Hematopoietic multipotent progenitor cell treated with erythropoietin and hydrocortisone succinate and interleukin-3 and kit ligand, for 4 days (in vitro differentiated cells): ENCODE data around the gene PHC2.
A peak's percentile ranks its signal among the peaks of the same experiment; 100 is the strongest.

Experiments
- DNase-seq: peaks from one replicate; pipeline ENCODE4 v3.0.0-alpha.2; 2015

Gene PHC2

GRCh38 chr1:33384040-33384812 is 46.7 kb downstream of the PHC2 start:
- no peak for DNase-seq

- DNase-seq: no peak
Measured at GRCh38 chr1:33383489-33383888, 47.4 kb downstream of the PHC2 start.

DNA sequence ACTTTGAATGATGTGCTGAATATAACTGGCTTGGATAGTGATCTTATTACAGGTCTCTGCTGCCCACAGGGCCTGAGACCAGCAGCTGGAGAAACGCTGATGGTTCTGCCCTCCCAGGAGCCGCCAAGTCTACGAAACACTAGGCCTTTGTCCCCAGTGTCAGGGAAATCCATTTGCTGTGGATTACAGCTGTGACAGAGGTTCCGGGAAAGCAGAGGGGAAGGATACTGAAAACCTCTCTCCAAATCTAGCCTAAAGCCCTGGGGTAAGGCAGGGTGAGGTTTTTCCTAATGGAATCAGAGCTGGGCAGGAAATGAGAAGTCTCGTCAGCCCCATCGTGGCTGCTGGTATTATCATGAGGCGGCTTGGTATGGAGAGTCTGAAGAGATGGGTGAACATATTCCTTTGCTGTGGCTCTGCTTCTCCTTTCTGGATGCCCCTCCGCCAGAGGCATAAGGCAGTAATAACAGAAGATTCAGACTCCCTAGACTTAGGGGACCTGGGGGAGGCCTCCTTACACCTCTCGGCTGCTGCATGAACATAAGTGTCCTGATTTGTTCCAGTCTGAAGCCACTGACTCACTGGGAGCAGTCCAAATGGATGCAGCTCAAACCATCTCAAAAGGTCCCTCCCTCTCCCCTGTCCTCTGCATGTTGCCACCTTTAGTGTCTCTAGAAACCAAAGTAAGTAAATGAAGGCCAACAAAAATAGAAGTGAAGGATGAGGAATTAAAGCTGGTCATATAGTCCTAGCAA is 48.1 kb downstream of the PHC2 start:
- no peak for DNase-seq

DNA sequence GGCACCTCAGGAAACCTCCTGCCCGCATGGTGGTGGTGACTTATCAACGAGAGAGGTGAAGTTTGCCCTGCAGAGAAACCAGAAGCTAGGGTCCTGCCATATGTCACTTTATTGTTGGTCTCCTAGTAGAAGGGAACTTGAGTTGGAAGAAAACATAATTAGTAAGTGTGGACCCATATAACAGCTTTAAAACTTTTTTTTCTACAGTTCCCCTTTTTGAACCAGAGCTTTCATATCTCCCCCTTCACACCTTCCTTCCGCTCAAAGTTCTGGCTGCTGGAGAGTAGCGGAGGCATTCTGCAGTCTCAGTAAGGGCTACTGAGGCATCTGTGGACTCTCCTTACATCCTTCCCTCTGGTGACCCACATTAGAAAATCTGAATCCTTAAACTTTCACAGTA is 48.9 kb downstream of the PHC2 start:
- DNase-seq: peak; percentile 83

- DNase-seq: no peak
Measured at GRCh38 chr1:33380811-33381210, 50.1 kb downstream of the PHC2 start.

- no peak for DNase-seq
Measured at GRCh38 chr1:33379631-33380354, 51.1 kb downstream of the PHC2 start.

DNA sequence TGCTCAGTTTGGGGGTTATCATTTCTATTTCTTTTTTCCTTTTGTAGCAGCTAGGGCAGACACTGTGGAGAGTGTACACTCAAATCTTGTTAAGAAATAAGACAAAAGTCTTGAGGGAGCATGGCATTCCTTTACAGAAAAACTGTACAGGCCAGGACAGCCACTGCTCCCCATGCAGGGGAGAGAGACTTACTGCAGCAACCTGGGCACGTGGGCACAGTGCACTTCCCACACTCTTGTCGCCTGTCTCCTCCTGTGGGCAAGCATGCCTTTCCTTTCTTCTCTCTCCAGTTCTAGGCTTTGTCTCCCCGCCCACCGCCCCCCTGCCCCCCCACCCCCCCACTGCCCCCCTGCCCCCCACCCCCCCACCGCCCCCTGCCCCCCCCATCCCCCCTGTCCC is 51.9 kb downstream of the PHC2 start:
- peak; percentile 61 for DNase-seq

GRCh38 chr1:33378524-33378923 is 52.4 kb downstream of the PHC2 start:
- DNase-seq: no peak

DNA sequence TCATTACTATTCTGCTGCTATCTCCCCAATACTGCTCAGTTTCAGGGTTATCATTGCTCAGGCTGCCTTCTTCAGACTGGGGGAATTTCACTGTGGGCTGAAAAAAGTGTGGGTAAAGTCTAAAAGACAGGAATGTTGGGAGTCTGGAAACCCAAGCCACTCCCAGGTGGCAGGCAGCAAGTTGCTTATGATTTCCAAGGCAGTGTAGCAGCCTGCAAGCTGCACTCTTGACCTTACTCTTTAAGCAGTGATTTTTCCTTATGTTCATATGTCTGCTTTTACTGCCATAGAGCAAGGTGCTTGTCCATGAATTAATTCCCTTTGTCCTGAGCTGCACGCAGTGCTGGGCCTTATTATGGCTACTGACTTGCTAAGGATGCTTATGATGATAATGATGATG is 53.1 kb downstream of the PHC2 start:
- DNase-seq: no peak

GRCh38 chr1:33377013-33377412 is 53.9 kb downstream of the PHC2 start:
- DNase-seq: no peak

DNA sequence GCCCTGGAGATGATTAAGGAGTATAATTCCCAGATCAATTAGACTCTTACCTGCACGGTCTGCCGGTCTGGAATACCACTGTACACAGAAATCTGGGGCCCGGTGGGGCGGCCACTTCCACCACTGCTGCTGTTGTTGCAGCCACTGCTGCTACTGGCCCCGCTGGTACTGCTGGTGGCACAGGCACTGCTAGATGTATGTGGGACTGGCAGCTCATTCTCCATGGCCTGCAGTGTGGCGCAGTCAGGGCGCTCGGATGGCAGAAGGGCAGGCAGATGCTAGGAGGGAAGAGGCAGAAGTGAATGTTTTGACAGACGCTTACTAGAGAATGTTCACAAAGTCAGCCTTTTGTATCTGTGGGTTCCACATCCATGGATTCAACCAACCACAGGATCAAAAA is 55.6 kb downstream of the PHC2 start:
- no peak for DNase-seq

DNA sequence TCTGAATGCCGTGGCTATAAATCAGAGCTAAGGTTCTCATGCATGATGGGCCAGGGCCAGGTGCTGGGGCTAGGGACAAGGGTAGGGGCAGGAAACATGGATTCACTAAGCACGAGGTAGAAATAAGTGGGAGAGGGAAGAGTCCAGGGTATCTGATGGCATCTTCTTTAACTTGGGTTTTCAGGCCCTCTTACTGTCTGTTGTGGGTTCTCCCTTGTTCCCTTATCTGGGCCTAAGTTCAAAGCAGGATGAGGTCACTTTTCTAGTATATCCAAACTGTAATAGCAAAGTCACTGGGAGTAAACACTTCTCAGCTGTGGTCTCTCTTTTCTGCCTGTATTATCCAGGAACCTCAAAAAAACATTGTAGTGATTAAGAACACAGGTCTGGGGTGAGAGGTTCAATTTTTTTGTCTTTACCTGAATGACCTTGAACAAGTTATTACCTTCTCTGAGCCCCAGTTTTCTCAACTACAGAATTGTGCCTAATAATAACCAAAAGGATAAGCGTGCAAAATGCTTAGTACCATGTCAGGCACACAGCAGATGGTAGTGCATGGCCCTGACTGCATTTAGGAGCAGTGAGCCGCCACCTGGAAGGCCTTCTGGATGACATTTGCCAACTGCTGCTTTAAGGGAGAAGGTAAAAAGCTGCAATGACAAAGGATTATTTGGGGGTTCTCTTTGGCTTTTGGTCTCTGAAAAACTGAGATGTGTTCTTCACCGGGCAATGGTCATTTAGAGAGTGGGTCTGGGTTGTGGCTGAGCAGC is 56.4 kb downstream of the PHC2 start:
- DNase-seq: peak; percentile 70

GRCh38 chr1:33373606-33374005 is 57.3 kb downstream of the PHC2 start:
- no peak for DNase-seq

DNA sequence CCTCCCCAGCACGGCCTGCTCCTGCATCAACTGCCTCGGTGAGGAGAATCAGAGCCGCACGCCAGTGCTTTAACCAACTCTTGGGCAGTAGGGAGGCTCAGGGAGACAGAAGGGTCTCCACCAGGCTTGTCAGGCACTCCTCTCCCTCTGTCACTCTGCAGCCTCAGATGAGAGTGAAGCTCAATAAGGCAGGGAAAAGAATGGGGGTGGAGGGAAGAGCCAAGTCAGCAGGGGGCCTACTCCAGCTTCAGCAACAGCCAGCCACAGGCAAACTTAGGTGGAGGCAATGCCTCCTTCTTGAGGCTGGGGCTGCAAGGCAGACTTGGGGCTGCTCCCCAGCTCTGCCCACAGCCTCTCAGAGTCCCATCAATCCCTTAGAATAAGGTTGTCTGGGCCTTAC is 58.2 kb downstream of the PHC2 start:
- DNase-seq: peak; percentile 41

DNA sequence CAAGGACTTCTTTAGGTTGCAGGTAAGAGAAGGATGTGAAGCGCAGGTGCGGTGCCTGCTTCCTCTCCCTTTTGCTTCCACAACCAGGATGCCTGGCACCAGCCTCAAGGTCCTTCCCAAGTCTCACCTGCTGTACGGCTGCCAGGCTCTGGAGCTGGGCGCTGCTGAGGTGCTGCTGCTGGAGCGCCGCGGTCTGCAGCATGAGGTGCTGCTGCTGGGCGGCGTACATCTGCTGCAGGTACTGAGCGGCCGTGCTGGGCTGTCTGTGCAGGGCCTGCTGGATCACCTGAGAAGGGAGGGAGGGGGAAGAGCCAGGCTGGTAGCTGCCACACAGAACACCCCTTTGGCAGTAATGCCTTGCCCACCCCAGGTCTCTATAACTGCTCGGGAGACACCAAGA is 58.7 kb downstream of the PHC2 start:
- DNase-seq: no peak

GRCh38 chr1:33371334-33371733 is 59.6 kb downstream of the PHC2 start:
- no peak for DNase-seq

- DNase-seq: no peak
Measured at GRCh38 chr1:33370827-33371226, 60.1 kb downstream of the PHC2 start.

- DNase-seq: no peak
Measured at GRCh38 chr1:33370301-33370700, 60.6 kb downstream of the PHC2 start.

GRCh38 chr1:33369764-33370163 is 61.1 kb downstream of the PHC2 start:
- DNase-seq: no peak

DNA sequence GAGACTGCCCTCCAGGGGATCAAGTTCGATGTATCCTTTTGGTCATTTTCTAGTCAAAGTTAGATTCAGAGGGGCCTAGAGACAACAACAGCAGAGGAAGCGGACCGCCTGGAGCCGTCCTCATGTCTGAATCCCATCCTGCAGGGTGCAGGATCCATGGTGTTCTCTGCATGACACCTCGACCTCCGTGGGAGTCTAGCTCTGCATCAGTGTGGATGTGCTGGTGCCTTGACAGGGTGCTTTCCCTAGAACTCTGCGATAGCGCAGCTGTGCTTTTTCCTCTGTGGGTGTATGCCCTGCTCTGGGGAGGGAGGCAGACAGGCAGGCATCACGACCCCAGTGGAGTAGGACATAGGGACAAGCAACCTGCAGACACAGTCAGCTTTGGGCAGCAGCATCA is 61.8 kb downstream of the PHC2 start:
- DNase-seq: no peak

DNA sequence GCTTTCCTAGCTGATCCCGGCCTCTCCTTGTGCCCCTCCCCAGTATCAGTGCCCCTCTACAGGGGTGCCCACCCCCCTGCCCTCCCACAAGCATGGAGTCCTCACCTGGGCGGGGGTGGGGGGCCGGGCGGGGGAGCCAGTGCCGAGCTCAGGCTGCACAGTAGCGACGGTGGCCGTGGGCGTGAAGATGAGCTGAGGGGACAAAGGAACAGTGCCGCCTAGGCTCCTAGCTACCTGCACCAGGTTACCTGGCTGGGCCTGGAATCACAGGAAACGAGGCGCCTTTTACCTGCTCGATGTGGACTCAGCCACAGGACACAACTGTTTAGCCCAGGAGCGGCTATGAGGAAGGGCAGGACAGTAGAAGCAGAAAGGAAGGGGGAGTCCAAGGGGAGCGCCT is 62.5 kb downstream of the PHC2 start:
- no peak for DNase-seq

DNA sequence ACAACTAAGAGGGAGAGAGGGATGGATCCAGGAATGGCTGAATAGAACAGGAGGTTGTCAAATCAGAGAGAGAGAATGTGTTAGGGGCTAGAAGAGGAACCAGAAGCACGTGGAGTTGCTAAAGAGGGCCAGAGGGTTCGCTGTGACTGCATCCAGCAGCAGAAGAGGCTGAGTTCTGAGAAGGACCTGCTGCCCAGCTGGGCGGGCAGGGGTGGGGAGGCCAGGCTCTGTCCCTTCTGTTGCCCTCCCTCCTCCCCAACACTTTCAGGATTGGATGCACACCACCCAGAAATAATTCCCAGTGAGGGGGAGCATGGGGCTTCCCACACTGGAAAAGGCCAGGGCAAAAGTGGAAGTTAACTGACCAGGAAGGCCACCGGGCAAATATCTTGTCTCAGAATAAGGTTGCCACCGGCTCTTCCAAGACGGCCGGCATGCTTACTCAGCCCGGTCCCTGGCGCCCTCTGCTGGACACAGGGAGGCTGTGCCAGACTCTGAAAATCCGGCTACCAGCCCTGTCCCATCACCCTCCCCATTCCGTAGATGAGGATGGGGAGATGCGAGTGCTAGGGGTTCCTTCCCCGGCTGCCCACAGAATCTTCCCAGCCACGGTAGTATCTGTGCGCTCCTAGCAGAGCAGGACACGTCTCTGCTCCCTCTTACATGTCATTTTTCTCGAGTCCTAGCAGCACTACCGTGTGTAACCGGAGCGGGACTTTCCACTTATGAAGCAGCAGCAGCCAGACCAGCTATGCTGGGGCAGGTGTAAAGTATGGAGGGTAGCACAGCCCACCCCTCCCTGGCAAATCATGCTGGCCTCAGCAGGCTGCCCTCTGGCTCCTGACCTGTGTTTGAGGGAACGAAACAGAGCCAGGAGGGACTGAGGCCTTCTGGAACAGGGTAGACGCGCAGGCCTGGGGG is 63.1 kb downstream of the PHC2 start:
- DNase-seq: peak; percentile 92
